ENCODE data around the gene CACTIN.

- TF ChIP-seq, protein P1, sequence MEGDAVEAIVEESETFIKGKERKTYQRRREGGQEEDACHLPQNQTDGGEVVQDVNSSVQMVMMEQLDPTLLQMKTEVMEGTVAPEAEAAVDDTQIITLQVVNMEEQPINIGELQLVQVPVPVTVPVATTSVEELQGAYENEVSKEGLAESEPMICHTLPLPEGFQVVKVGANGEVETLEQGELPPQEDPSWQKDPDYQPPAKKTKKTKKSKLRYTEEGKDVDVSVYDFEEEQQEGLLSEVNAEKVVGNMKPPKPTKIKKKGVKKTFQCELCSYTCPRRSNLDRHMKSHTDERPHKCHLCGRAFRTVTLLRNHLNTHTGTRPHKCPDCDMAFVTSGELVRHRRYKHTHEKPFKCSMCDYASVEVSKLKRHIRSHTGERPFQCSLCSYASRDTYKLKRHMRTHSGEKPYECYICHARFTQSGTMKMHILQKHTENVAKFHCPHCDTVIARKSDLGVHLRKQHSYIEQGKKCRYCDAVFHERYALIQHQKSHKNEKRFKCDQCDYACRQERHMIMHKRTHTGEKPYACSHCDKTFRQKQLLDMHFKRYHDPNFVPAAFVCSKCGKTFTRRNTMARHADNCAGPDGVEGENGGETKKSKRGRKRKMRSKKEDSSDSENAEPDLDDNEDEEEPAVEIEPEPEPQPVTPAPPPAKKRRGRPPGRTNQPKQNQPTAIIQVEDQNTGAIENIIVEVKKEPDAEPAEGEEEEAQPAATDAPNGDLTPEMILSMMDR (IDR thresholded peaks at IDR 0.05) = no peak
- TF ChIP-seq POLR2A (IDR thresholded peaks at IDR 0.05) = no peak
Observed at GRCh38 chr19:3656747-3657394, 30.3 kb upstream of the CACTIN start.
